H9 (cell line): ENCODE measurements around the gene GRIN2D. TPM values are rescaled to one million over a fixed set of nuclear protein-coding genes. Genes with fewer than 3 reads are reported as not detected.

Source experiments
- DNase-seq: peaks from one replicate; pipeline ENCODE4 v3.0.0-alpha.2; 2017
- H2AFZ ChIP-seq: one replicate; pipeline ENCODE4 v1.6.1; 2013; ENCODE audit warnings: mild to moderate bottlenecking, low read length, control low read depth, moderate library complexity
- H2AK5ac ChIP-seq: 2 replicates; pipeline ENCODE4 v1.6.1; 2013; ENCODE audit warnings: low read length, control low read depth, mixed read lengths; ENCODE audit not compliant: insufficient read length
- H2BK120ac ChIP-seq: one replicate; pipeline ENCODE4 v1.6.1; 2013; ENCODE audit warnings: low read depth, mild to moderate bottlenecking, low read length, control low read depth, inconsistent platforms; ENCODE audit not compliant: poor library complexity, severe bottlenecking
- H2BK12ac ChIP-seq: 2 replicates; pipeline ENCODE4 v1.6.1; 2013; ENCODE audit warnings: low read length, control low read depth, mixed read lengths, low read depth; ENCODE audit not compliant: insufficient read length
- H2BK15ac ChIP-seq: 2 replicates; pipeline ENCODE4 v1.6.1; 2013; ENCODE audit warnings: low read depth, low read length, control low read depth
- H2BK20ac ChIP-seq: one replicate; pipeline ENCODE4 v1.6.1; 2013; ENCODE audit warnings: low read depth, mild to moderate bottlenecking, low read length, control low read depth, inconsistent platforms; ENCODE audit not compliant: poor library complexity, severe bottlenecking
- H2BK5ac ChIP-seq: 2 replicates; pipeline ENCODE4 v1.6.1; 2013; ENCODE audit warnings: low read length, control low read depth, mixed read lengths; ENCODE audit not compliant: insufficient read length
- H3K14ac ChIP-seq: 2 replicates; pipeline ENCODE4 v1.6.1; 2013; ENCODE audit warnings: low read length, control low read depth; ENCODE audit not compliant: insufficient read depth
- H3K18ac ChIP-seq: 2 replicates; pipeline ENCODE4 v1.6.1; 2013; ENCODE audit warnings: low read depth, mild to moderate bottlenecking, mixed read lengths, low read length, control low read depth; ENCODE audit not compliant: insufficient read length
- H3K23ac ChIP-seq: 2 replicates; pipeline ENCODE4 v1.6.1; 2013; ENCODE audit warnings: low read length, control low read depth, mixed read lengths, low read depth; ENCODE audit not compliant: insufficient read length
- H3K23me2 ChIP-seq: 2 replicates; pipeline ENCODE4 v1.6.1; 2013; ENCODE audit warnings: low read depth, mild to moderate bottlenecking, mixed read lengths, low read length, control low read depth; ENCODE audit not compliant: insufficient read length, poor library complexity, severe bottlenecking
- H3K27ac ChIP-seq: 2 replicates; pipeline ENCODE4 v1.5.1; 2013; ENCODE audit warnings: low read length, control low read depth, mixed read lengths, low read depth; ENCODE audit not compliant: insufficient read length
- H3K27me3 ChIP-seq: 2 replicates; pipeline ENCODE4 v1.6.1; 2013; ENCODE audit warnings: low read length, control low read depth, inconsistent platforms; ENCODE audit not compliant: insufficient read depth
- H3K4ac ChIP-seq: 2 replicates; pipeline ENCODE4 v1.6.1; 2013; ENCODE audit warnings: low read depth, mild to moderate bottlenecking, control low read depth, inconsistent platforms, low read length, moderate library complexity
- H3K4me1 ChIP-seq: 2 replicates; pipeline ENCODE4 v1.6.1; 2013; ENCODE audit warnings: low read length, control low read depth, inconsistent platforms; ENCODE audit not compliant: insufficient read depth
- H3K4me2 ChIP-seq: 2 replicates; pipeline ENCODE4 v1.6.1; 2013; ENCODE audit warnings: low read length, control low read depth, mixed read lengths; ENCODE audit not compliant: insufficient read length, insufficient read depth
- H3K56ac ChIP-seq: 2 replicates; pipeline ENCODE4 v1.6.1; 2013; ENCODE audit warnings: low read depth, mild to moderate bottlenecking, mixed read lengths, low read length, control low read depth; ENCODE audit not compliant: insufficient read length
- H3K79me1 ChIP-seq: 2 replicates; pipeline ENCODE4 v1.6.1; 2013; ENCODE audit warnings: low read depth, mild to moderate bottlenecking, moderate library complexity, low read length, control low read depth, inconsistent platforms; ENCODE audit not compliant: insufficient read depth, poor library complexity, severe bottlenecking
- H3K79me2 ChIP-seq: 2 replicates; pipeline ENCODE4 v1.6.1; 2013; ENCODE audit warnings: low read length, control low read depth, inconsistent platforms; ENCODE audit not compliant: insufficient read depth
- H3K9ac ChIP-seq: 2 replicates; pipeline ENCODE4 v1.6.1; 2013; ENCODE audit warnings: low read length, control low read depth, mixed read lengths; ENCODE audit not compliant: insufficient read length; ENCODE audit errors: extremely low read depth
- H3K9me3 ChIP-seq: one replicate; pipeline ENCODE4 v1.6.1; 2013; ENCODE audit warnings: low read depth, low read length, inconsistent platforms; ENCODE audit not compliant: control insufficient read depth
- H3T11ph ChIP-seq: one replicate; pipeline ENCODE4 v1.6.1; 2013; ENCODE audit warnings: mild to moderate bottlenecking, low read length, control low read depth, inconsistent platforms
- H4K20me1 ChIP-seq: one replicate; pipeline ENCODE4 v1.6.1; 2013; ENCODE audit not compliant: control insufficient read depth, insufficient read length, insufficient read depth
- H4K5ac ChIP-seq: 2 replicates; pipeline ENCODE4 v1.6.1; 2013; ENCODE audit warnings: low read depth, mild to moderate bottlenecking, mixed read lengths, low read length, control low read depth; ENCODE audit not compliant: insufficient read length
- H4K8ac ChIP-seq: replicated peaks from 2 replicates; pipeline ENCODE4 v1.6.1; 2013; ENCODE audit warnings: low read length, control low read depth, mixed read lengths, low read depth; ENCODE audit not compliant: insufficient read length
- H4K91ac ChIP-seq: 2 replicates; pipeline ENCODE4 v1.6.1; 2013; ENCODE audit warnings: low read depth, mild to moderate bottlenecking, moderate library complexity, mixed read lengths, low read length, control low read depth; ENCODE audit not compliant: insufficient read length
- H3K27ac Mint-ChIP-seq, 3 experiments: 2 replicates in 2 of 3; 3 replicates in 1 of 3; pipeline ENCODE4 v1.8.0; 2020 to 2021; ENCODE audit warnings: mixed read lengths in 3 of 3, mild to moderate bottlenecking in 1 of 3, moderate library complexity in 1 of 3
- H3K27me3 Mint-ChIP-seq: 2 replicates; pipeline ENCODE4 v1.8.0; 2021; ENCODE audit warnings: low read depth, mild to moderate bottlenecking, moderate library complexity, mixed read lengths
- H3K36me3 Mint-ChIP-seq, 3 experiments: 2 replicates in 2 of 3; 3 replicates in 1 of 3; pipeline ENCODE4 v1.8.0; 2020 to 2021; ENCODE audit warnings: low read depth in 3 of 3, mixed read lengths in 3 of 3; ENCODE audit not compliant: insufficient read depth in 1 of 3
- H3K4me1 Mint-ChIP-seq, 2 experiments: 2 replicates each; pipeline ENCODE4 v1.8.0; 2020; ENCODE audit warnings: mixed read lengths in 2 of 2
- H3K4me3 Mint-ChIP-seq, 2 experiments: 2 replicates in 1 of 2; 3 replicates in 1 of 2; pipeline ENCODE4 v1.8.0; 2020 to 2021; ENCODE audit warnings: mild to moderate bottlenecking in 2 of 2, mixed read lengths in 2 of 2, moderate library complexity in 1 of 2
- H3K9me3 Mint-ChIP-seq, 2 experiments: 2 replicates in 1 of 2; 3 replicates in 1 of 2; pipeline ENCODE4 v1.8.0; 2020; ENCODE audit warnings: mild to moderate bottlenecking in 2 of 2, mixed read lengths in 2 of 2, moderate library complexity in 1 of 2
- CTCF ChIP-seq: fragments of 200-600 bp; sonication (generic); conservative IDR thresholded peaks from 3 replicates; pipeline ENCODE4 v1.8.0; 2021; ENCODE audit warnings: antibody characterized with exemption, mild to moderate bottlenecking
- WGBS: extraction: QIAGEN DNeasy Blood & Tissue Kit; methylation state at CpG from one replicate; pipeline ENCODE4 v1.1.7; 2013; ENCODE audit warnings: missing lambda C conversion rate, low lambda C conversion rate, mixed read lengths; ENCODE audit not compliant: insufficient read length; ENCODE audit errors: extremely low coverage; 5-methylcytosine and 5-hydroxymethylcytosine counted together
- total RNA-seq: library from RNA; stranded (reverse); gene quantifications from 2 replicates; pipeline ENCODE4 v1.2.1, GENCODE V29; 2021

Gene GRIN2D
- total RNA-seq, 1 experiment from 2014 or later: 5.9 TPM

GRCh38 chr19:48373567-48373966, 19.9 kb upstream of the GRIN2D start:
- H2AK5ac ChIP-seq: no peak overlapping the region
- no peaks in the 10 kb centered on the region for H3K9me3 ChIP-seq
- Mint-ChIP-seq H3K4me1 (peaks cover 5 to 16% of the 10 kb centered on the region in 2 experiments; a peak in 3 of 4 replicates), H3K9me3 (no peaks in the 10 kb centered on the region), H3K27me3 (peaks cover 39% of the 10 kb centered on the region), H3K27ac (no peak overlapping the region), H3K4me3 (no peak overlapping the region), H3K36me3 (no peaks in the 10 kb centered on the region)
- no peak overlapping the region for H2AFZ ChIP-seq
- no peak overlapping the region for H3K27ac ChIP-seq
- H2BK5ac ChIP-seq: no peak overlapping the region
- no peak overlapping the region for H4K5ac ChIP-seq
- no peak for TF ChIP-seq CTCF
- no peak overlapping the region for H2BK12ac ChIP-seq
- no peak overlapping the region for H2BK15ac ChIP-seq
- no peak overlapping the region for H3K18ac ChIP-seq
- H3K9ac ChIP-seq: no peak overlapping the region
- H3K14ac ChIP-seq: no peak overlapping the region
- H2BK120ac ChIP-seq: no peak overlapping the region
- 0 out of 2 replicates have a peak, but pooled peaks cover 1% of the 10 kb centered on the region for H3K79me2 ChIP-seq
- no peaks in the 10 kb centered on the region; the same call in 1 of the 2 replicates for H3K27me3 ChIP-seq
- no peak overlapping the region for H3T11ph ChIP-seq
- DNase-seq: no peak
- no peaks in the 10 kb centered on the region for H3K79me1 ChIP-seq
- no peak overlapping the region for H3K4ac ChIP-seq
- no peak overlapping the region for H3K56ac ChIP-seq
- no peaks in the 10 kb centered on the region for H4K20me1 ChIP-seq
- H2BK20ac ChIP-seq: no peak overlapping the region
- H4K91ac ChIP-seq: no peak overlapping the region
- H3K23me2 ChIP-seq: no peaks in the 10 kb centered on the region
- no peak overlapping the region for H3K4me2 ChIP-seq
- WGBS: no CpG with 5 or more reads among the region's 11 CpGs
- no peak overlapping the region for H3K23ac ChIP-seq
- H4K8ac ChIP-seq: no peak overlapping the region
- H3K4me1 ChIP-seq: no peaks in the 10 kb centered on the region
